Pancreas (tissue), 10 donors: ENCODE data around the gene FANCL. TPM values are rescaled to one million over a fixed set of nuclear protein-coding genes. Genes with fewer than 3 reads are reported as not detected.
"Not testable (repeated sequence)": the region's sequence is repeated elsewhere in the genome, so short reads cannot be mapped to it uniquely, and the experiment has no call there.

ENCODE experiments used
- ATAC-seq, 4 donors: fragments of 200-7000 bp; cut with Tn5 transposase; one replicate each; pipeline versions ENCODE4 v1.8.0 to v1.9.1; 2020; ENCODE audit warnings: mild to moderate bottlenecking in 4 of 4, moderate library complexity in 4 of 4
- DNase-seq, 6 donors: peaks; one replicate each; pipeline ENCODE4 v3.0.0-alpha.2; 2020
- FAIRE-seq: peaks from 2 replicates; lab custom pipeline; 2012; peaks lifted over from hg19 to GRCh38; lab: Jason Lieb, UNC
- H3K27ac ChIP-seq, 4 donors: fragments of 200-600 bp; sonication (generic); 1 replicate in 3 of 4; 2 replicates in 1 of 4; pipeline versions ENCODE4 v1.5.0 to v1.8.0; 2020
- H3K27me3 ChIP-seq, 4 donors: fragments of 200-600 bp; one replicate each; pipeline ENCODE4 v1.8.0; 2021
- H3K36me3 ChIP-seq, 3 donors: fragments of 200-600 bp; sonication (generic) in 1 of 3; one replicate each; pipeline versions ENCODE4 v1.5.0 to v1.8.0; 2020 to 2021
- H3K4me1 ChIP-seq, 3 donors: fragments of 200-600 bp; one replicate each; pipeline ENCODE4 v1.8.0; 2021
- H3K4me3 ChIP-seq, 4 donors: fragments of 200-600 bp; sonication (generic) in 2 of 4; one replicate each; pipeline versions ENCODE4 v1.5.0 to v1.8.0; 2020 to 2021
- H3K9me3 ChIP-seq, 4 donors: fragments of 200-600 bp; one replicate each; pipeline ENCODE4 v1.8.0; 2021
- WGBS, 2 donors: extraction: QIAGEN DNeasy Blood & Tissue Kit; methylation state at CpG; one replicate each; pipeline ENCODE4 v1.1.7; 2013; 5-methylcytosine and 5-hydroxymethylcytosine counted together
- intact Hi-C, 3 donors: fragments of 100-400 bp; cut with DNase I; formaldehyde crosslinking; loops; one replicate each; pipeline versions ENCODE4 v1.11.1 to v1.14.2; 2022
- polyA plus RNA-seq, 2 donors: library from polyadenylated mRNA; stranded (reverse); fragments of 200-250 nt; gene quantifications; one replicate each; pipeline ENCODE4 v1.2.3, GENCODE V29; 2013
- total RNA-seq, 6 donors: library from RNA; stranded (reverse); fragmentation: NEBNext Ultra II Directional in 4 of 6; extraction: Animal tissue kit (Norgen Biotek cat#: 25700) in 4 of 6; gene quantifications; one replicate each; pipeline versions ENCODE4 v1.2.1 to v1.2.4, GENCODE V29; 2021 to 2023
- TF ChIP-seq, protein P1 (sequence below), 4 donors: fragments of 200-600 bp; sonication (generic) in 3 of 4; IDR thresholded peaks; one replicate each; pipeline versions ENCODE4 v1.5.0 to v1.8.0; 2021; ENCODE audit warnings: antibody characterized with exemption in 4 of 4
- donor health status: healthy with polysubstance abuse.
- donor health status: DM: no; HTN: no; CAD: no; lungs with moderate emphysema.
- donor health status: DM: no; HTN: no; CAD: no.
- donor health status: control.
- donor health status: control.
- donor health status: Bipolar disorder and iron deficiency.
- donor health status: DM: yes; HTN: yes; CAD: no.
- donor health status: DM: no; HTN: no; CAD: no.
- donor health status: DM: no; HTN: no; CAD: no.
- donor health status: DM: yes; HTN: yes; CAD: no.

The FANCL gene
- 10 to 100 TPM in 4 of 6 donors, 1 to 10 TPM in 2; 9.0 to 15.9 (median 11.2) TPM for total RNA-seq
- polyA plus RNA-seq: 10 to 100 TPM; 20.9 to 25.8 TPM

DNA sequence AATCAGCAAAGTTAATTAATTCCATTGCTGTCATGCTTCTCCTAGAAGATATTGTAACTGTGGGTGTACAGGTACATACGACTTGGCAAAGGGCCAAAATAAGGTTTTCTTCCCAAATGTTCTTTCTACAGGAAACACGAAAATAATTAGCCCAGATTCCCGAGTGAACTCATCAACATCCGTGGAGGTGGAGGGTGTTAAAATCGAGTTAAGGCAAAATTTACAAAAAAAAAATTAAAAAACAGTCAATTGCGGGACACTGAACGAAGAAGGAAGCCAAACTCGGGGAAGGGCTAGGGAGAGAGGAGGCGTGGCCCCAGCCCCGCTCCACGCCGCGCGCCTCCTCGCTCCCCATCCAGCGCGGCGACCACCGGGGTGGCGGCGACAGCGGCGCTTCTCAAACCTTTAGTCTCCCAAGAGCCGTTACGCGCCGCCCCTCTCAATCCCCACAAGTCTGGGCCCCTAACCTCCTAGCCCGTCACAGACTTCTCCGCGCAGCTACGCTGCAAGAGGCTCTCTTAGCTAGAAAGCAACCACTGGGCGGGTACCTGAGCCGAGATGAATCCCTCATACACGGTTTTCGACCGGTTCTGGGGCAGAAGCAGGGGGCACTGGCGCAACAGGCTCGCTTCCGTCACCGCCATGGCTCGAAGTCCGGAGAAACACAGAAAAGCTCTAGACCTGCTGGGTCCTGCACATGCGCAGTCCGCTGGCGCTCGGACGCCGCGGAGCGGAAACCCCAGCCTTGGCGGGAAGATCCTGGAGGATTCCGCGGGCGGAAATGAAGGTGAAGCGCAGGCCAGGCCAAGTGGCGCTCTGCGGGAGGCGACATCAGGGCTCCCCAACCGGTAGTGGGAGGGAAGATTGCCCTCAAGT lies at the start of gene FANCL:
FANCL (minus strand) TSS at position 656 of the 876 bp plus-strand sequence; CDS start at position 644, 12 bp downstream.
- Histone ChIP-seq H3K9me3 (no peaks in the 10 kb centered on the region), H3K4me3 (peak within 1 kb of the TSS; percentile 58 to 88 (median 82)), H3K27me3 (no peaks in the 10 kb centered on the region), H3K27ac (peak within 1 kb of the TSS; percentile 77 to 93 (median 88)), H3K36me3 (no peaks in the 10 kb centered on the region), H3K4me1 (peaks cover 0 to 19% (median 9%) of the 10 kb centered on the region in 3 donors)
- 0% methylated on average over 46 to 59 of the region's 59 CpGs for WGBS, 2 donors
- TF ChIP-seq, protein P1, sequence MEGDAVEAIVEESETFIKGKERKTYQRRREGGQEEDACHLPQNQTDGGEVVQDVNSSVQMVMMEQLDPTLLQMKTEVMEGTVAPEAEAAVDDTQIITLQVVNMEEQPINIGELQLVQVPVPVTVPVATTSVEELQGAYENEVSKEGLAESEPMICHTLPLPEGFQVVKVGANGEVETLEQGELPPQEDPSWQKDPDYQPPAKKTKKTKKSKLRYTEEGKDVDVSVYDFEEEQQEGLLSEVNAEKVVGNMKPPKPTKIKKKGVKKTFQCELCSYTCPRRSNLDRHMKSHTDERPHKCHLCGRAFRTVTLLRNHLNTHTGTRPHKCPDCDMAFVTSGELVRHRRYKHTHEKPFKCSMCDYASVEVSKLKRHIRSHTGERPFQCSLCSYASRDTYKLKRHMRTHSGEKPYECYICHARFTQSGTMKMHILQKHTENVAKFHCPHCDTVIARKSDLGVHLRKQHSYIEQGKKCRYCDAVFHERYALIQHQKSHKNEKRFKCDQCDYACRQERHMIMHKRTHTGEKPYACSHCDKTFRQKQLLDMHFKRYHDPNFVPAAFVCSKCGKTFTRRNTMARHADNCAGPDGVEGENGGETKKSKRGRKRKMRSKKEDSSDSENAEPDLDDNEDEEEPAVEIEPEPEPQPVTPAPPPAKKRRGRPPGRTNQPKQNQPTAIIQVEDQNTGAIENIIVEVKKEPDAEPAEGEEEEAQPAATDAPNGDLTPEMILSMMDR (IDR thresholded peaks at IDR 0.05): no peak
- peak; percentile 95 to 99 (median 98) for ATAC-seq
- peak; percentile 87 to 98 (median 92) for DNase-seq
- no peak for FAIRE-seq
- intact Hi-C loops: no loop called here

DNA sequence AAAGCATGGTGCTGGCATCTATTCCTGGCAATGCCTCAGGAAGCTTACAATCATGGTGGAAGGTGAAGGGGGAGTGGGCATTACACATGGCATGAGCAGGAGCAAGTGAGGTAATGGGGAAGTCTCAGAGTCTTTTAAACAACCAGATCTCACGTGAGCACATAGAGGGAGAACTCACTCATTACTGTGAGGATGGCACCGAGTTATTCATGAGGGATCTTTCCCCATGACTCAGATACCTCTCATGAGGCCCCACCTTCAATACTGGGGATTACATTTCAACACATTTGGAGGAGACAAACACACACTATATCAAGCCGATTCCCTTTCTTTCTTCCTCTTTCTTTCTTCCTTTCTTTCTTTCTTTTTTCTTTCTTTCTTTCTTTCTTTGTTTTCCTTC lies 47.9 kb upstream of the FANCL start:
- no peak for FAIRE-seq
- intact Hi-C loops: no loop called here
- no peaks in the 10 kb centered on the region for H3K36me3 ChIP-seq
- no peaks in the 10 kb centered on the region for H3K27me3 ChIP-seq
- H3K27ac ChIP-seq: no peak overlapping the region
- DNase-seq: no peak
- TF ChIP-seq, protein P1 (IDR thresholded peaks at IDR 0.05): no peak
- ATAC-seq: no peak
- WGBS, 2 donors: 77 to 79% methylated on average over 3 of the region's 3 CpGs
- H3K9me3 ChIP-seq: no peaks in the 10 kb centered on the region
- no peak overlapping the region for H3K4me3 ChIP-seq
- H3K4me1 ChIP-seq: no peaks in the 10 kb centered on the region

DNA sequence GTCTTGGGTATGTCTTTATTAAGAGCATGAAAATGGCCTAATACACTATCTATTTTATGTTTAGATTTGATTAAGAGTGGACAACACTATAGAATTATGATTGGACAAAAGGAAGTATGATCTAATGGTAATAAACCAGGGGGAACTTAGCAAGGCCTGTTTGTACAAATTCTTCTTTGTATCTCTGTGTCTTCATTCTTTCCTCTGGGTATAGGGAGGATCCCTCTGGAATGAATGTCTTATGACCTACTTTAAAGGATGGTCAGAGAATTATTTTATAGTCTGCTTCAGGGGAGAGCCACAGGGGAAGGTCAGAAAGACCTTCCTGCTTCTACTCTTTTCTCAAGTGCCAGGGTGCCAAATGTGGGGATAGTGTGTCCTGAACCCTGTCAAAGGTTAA lies 42.8 kb upstream of the FANCL start:
- DNase-seq (no peak), ATAC-seq (no peak), FAIRE-seq (no peak)
- Histone ChIP-seq H3K9me3 (no peaks in the 10 kb centered on the region), H3K4me1 (no peaks in the 10 kb centered on the region), H3K36me3 (no peaks in the 10 kb centered on the region), H3K4me3 (no peak overlapping the region), H3K27me3 (no peaks in the 10 kb centered on the region), H3K27ac (no peak overlapping the region)
- TF ChIP-seq, protein P1 (IDR thresholded peaks at IDR 0.05): no peak
- intact Hi-C loops: no loop called here

DNA sequence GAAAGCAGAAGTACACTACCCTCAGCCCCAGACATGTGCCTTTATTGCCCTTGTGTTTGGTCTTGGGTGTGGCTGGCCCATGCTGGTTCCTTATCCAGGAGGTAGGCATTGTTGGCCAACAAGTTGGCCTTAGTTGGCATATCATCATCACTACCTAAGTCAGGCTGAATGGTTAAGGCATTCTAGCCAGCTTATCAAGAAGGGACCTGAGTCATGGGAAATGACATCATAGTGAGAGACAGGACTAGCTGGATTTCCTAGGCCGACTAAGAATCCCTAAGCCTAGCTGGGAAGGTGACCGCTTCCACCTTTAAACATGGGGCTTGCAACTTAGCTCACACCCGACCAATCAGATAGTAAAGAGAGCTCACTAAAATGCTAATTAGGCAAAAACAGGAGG lies 34.0 kb upstream of the FANCL start:
- FAIRE-seq, DNase-seq, H3K4me3 ChIP-seq, H3K27ac ChIP-seq, H3K36me3 ChIP-seq, intact Hi-C loops, ATAC-seq, H3K4me1 ChIP-seq, H3K27me3 ChIP-seq, H3K9me3 ChIP-seq: not testable (repeated sequence)
- WGBS, 2 donors: 71 to 89% methylated on average over 3 of the region's 3 CpGs

DNA sequence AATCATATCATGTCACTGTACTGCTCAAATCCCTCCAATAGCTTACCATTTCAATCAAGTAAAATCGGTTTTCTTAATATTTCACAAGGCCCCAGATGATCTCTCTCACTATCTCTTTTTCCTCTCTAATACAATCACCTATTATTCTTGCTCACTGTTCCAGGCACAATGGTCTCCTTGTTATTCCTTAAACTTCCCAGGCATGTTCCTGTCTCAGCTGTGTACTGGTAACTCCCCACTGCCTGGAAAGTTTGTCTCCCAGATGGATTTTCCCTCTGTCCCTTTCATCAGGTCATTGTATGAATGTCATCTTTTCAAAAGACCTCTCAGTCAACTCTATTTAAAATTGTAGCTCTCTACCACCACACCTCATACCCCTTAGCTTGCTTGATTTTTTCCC lies 30.7 kb upstream of the FANCL start:
- FAIRE-seq: no peak
- TF ChIP-seq, protein P1 (IDR thresholded peaks at IDR 0.05): no peak
- intact Hi-C loops: no loop called here

More for the DNA sequence above, 30.7 kb upstream of the FANCL start:
- DNase-seq: no peak
- no peaks in the 10 kb centered on the region for H3K27me3 ChIP-seq
- no peak for ATAC-seq
- no peaks in the 10 kb centered on the region for H3K36me3 ChIP-seq
- no peaks in the 10 kb centered on the region for H3K4me1 ChIP-seq
- H3K9me3 ChIP-seq: no peaks in the 10 kb centered on the region
- H3K27ac ChIP-seq: no peak overlapping the region
- no peak overlapping the region for H3K4me3 ChIP-seq
- 18 to 37% methylated on average over 1 of the region's 1 CpG for WGBS, 2 donors
